K562 (cell line): ENCODE results near the gene CARD11. TPM values are rescaled to one million over a fixed set of nuclear protein-coding genes. Genes with fewer than 3 reads are reported as not detected.

Experiments
- ATAC-seq: fragments of 200-7000 bp; cut with Tn5 transposase; 3 replicates; pipeline ENCODE4 v1.9.1; 2020; ENCODE audit warnings: moderate library complexity
- BruUV-seq: library from RNA; stranded (reverse); fragments of 400-500 nt; replicated peaks from 2 replicates; lab custom pipeline; 2021; lab: Mats Ljungman, UMichigan
- CTCF ChIA-PET: fragments of 300-600 bp; formaldehyde crosslinking; extraction: SDS; loops from one replicate; lab custom pipeline; 2021; ENCODE audit warnings: low intra/inter-chr PET ratio; lab: Yijun Ruan, JAX
- POLR2A ChIA-PET: fragments of 300-600, 350-650 bp; sonication (Branson Sonifier 250); formaldehyde crosslinking; extraction: SDS; loops from one replicate; lab custom pipeline; 2021; ENCODE audit warnings: antibody characterized with exemption, inconsistent platforms; lab: Yijun Ruan, JAX
- DNase-seq, 4 experiments: peaks; one replicate each; pipeline versions ENCODE4 v3.0.0 to v3.0.0-alpha.2; 2011 to 2018; ENCODE audit warnings: low spot score in 3 of 4, mixed read lengths in 3 of 4; ENCODE audit errors: extremely low read depth in 1 of 4
- FAIRE-seq: peaks from 2 replicates; lab custom pipeline; 2011; peaks lifted over from hg19 to GRCh38; lab: Jason Lieb, UNC
- H2AFZ ChIP-seq: 2 replicates; pipeline ENCODE4 v1.6.0; 2011; ENCODE audit warnings: low read depth, low read length, control low read depth, inconsistent platforms
- H3K27ac ChIP-seq: fragments of 200-600 bp; 3 replicates; pipeline ENCODE4 v1.8.0; 2011; ENCODE audit warnings: low read depth, mild to moderate bottlenecking, control low read depth, inconsistent platforms, low read length, moderate library complexity, mixed read lengths; ENCODE audit errors: extremely low read depth
- H3K27me3 ChIP-seq, 2 experiments: fragments of 300-600 bp in 1 of 2; 2 replicates in 1 of 2; 3 replicates in 1 of 2; pipeline versions ENCODE4 v1.6.0 to v1.8.0; 2011; ENCODE audit warnings: inconsistent platforms in 2 of 2, low read length in 2 of 2, mild to moderate bottlenecking in 1 of 2, mixed read lengths in 1 of 2, moderate library complexity in 1 of 2; ENCODE audit not compliant: control insufficient read depth in 2 of 2, insufficient read depth in 2 of 2
- H3K36me3 ChIP-seq: fragments of 300-600 bp; 3 replicates; pipeline ENCODE4 v1.8.0; 2011; ENCODE audit warnings: mild to moderate bottlenecking, low read length, inconsistent platforms; ENCODE audit not compliant: control insufficient read depth, insufficient read depth
- H3K4me1 ChIP-seq, 2 experiments: fragments of 200-600 bp in 1 of 2; replicated peaks in 1 of 2; 2 replicates in 1 of 2; 3 replicates in 1 of 2; pipeline versions ENCODE4 v1.5.1 to v1.8.0; 2011; ENCODE audit warnings: inconsistent platforms in 2 of 2, low read length in 2 of 2, mild to moderate bottlenecking in 1 of 2, mixed read lengths in 1 of 2, moderate library complexity in 1 of 2; ENCODE audit not compliant: control insufficient read depth in 2 of 2, insufficient read depth in 2 of 2
- H3K4me2 ChIP-seq: 2 replicates; pipeline ENCODE4 v1.6.1; 2011; ENCODE audit warnings: low read length, control low read depth, inconsistent platforms, mixed read lengths; ENCODE audit not compliant: insufficient read depth
- H3K4me3 ChIP-seq: fragments of 200-600 bp; sonication (generic), shearing (Covaris generic); 2 replicates; pipeline ENCODE4 v1.5.1; 2016; ENCODE audit warnings: control low read depth, inconsistent platforms
- H3K79me2 ChIP-seq: fragments of 200-600 bp; 3 replicates; pipeline ENCODE4 v1.8.0; 2011; ENCODE audit warnings: low read length, inconsistent platforms; ENCODE audit not compliant: control insufficient read depth, insufficient read depth
- H3K9ac ChIP-seq, 2 experiments: 2 replicates each; pipeline versions ENCODE4 v1.6.0 to v1.6.1; 2011; ENCODE audit warnings: low read depth in 2 of 2, low read length in 2 of 2, control low read depth in 1 of 2, inconsistent platforms in 1 of 2, mild to moderate bottlenecking in 1 of 2, mixed read lengths in 1 of 2; ENCODE audit not compliant: insufficient read depth in 1 of 2
- H3K9me1 ChIP-seq: one replicate; pipeline ENCODE4 v1.6.0; 2011; ENCODE audit warnings: inconsistent platforms, mild to moderate bottlenecking, low read length, moderate library complexity; ENCODE audit not compliant: control insufficient read depth, insufficient read depth
- H3K9me3 ChIP-seq: replicated peaks from 2 replicates; pipeline ENCODE4 v1.5.1; 2011; ENCODE audit warnings: low read depth, low read length, inconsistent platforms; ENCODE audit not compliant: control insufficient read depth, insufficient read depth
- H4K20me1 ChIP-seq: replicated peaks from 2 replicates; pipeline ENCODE4 v1.6.1; 2011; ENCODE audit warnings: low read length, inconsistent platforms, mixed read lengths; ENCODE audit not compliant: control insufficient read depth, insufficient read depth
- BRD9 ChIP-seq: fragments of 450-650 bp; IDR thresholded peaks from 2 replicates; pipeline ENCODE4 v1.6.1; 2018; ENCODE audit warnings: low read depth; ENCODE audit not compliant: partially characterized antibody
- COPS2 ChIP-seq: fragments of 450-650 bp; conservative IDR thresholded peaks from 2 replicates; pipeline ENCODE4 v1.6.1; 2016; ENCODE audit warnings: mild to moderate bottlenecking, moderate library complexity
- EGR1 ChIP-seq: fragments of 450-650 bp; conservative IDR thresholded peaks from 2 replicates; pipeline ENCODE4 v1.6.1; 2017; ENCODE audit warnings: mild to moderate bottlenecking
- EHMT2 ChIP-seq: fragments of 450-650 bp; IDR thresholded peaks from 2 replicates; pipeline ENCODE4 v1.6.1; 2018; ENCODE audit warnings: antibody characterized with exemption
- LEF1 ChIP-seq: fragments of 450-650 bp; IDR thresholded peaks from 2 replicates; pipeline ENCODE4 v1.6.1; 2016; ENCODE audit warnings: mild to moderate bottlenecking
- NFE2 ChIP-seq: IDR thresholded peaks from 2 replicates; pipeline ENCODE4 v1.6.1; 2014; ENCODE audit warnings: antibody characterized with exemption, low read depth
- PHTF2 ChIP-seq: fragments of 250-450 bp; sonication (Bioruptor Pico); IDR thresholded peaks from 2 replicates; pipeline ENCODE4 v1.5.0; 2021; ENCODE audit warnings: mild to moderate bottlenecking
- WGBS: fragments of 100-300 bp; shearing (Covaris generic); methylation state at CpG from one replicate; pipeline ENCODE4 v1.1.6; 2016; ENCODE audit warnings: low coverage, mixed read lengths; ENCODE audit not compliant: insufficient coverage; ENCODE audit errors: missing lambda C conversion rate; 5-methylcytosine and 5-hydroxymethylcytosine counted together
- in situ Hi-C: fragments of 300-500 bp; cut with MboI; formaldehyde crosslinking; loops from 4 replicates; pipeline ENCODE4 v1.15.0; 2018; ENCODE audit warnings: inconsistent platforms, mixed read lengths
- intact Hi-C: fragments of 100-400 bp; cut with micrococcal nuclease; formaldehyde crosslinking; loops from 2 replicates; pipeline ENCODE4 v1.14.2; 2022
- polyA plus RNA-seq, 8 experiments: library from polyadenylated mRNA; depleted of rRNA in 4 of 8; stranded (reverse) in 5 of 8; unstranded in 3 of 8; fragments of >200 nt; fragmentation: Nextera tagmentation in 2 of 8; fragmentation: Illumina TruSeq in 1 of 8; extraction: Ambion mirVana in 2 of 8; extraction: Trizol in 1 of 8; gene quantifications; 2 replicates each; pipeline versions ENCODE4 v1.2.1 to v1.2.3, GENCODE V29; 2011 to 2014; ENCODE audit warnings: inconsistent platforms in 1 of 8, missing spikeins in 1 of 8
- total RNA-seq, 7 experiments: library from RNA; depleted of rRNA in 6 of 7; stranded (reverse); fragments of >200 nt in 6 of 7; fragmentation: Illumina TruSeq in 2 of 7; extraction: Trizol in 2 of 7; gene quantifications; 2 replicates each; pipeline versions ENCODE4 v1.2.1 to v1.2.3, GENCODE V29; 2011 to 2021; ENCODE audit warnings: low replicate concordance in 1 of 7
- TF ChIP-seq, protein P1 (sequence below): sonication (generic); formaldehyde crosslinking; IDR thresholded peaks from 2 replicates; pipeline ENCODE4 v1.8.1; 2022; ENCODE audit warnings: missing genetic modification reagents

CARD11 gene
- total and polyA plus RNA-seq, 9 of the 15 experiments (the other 6 are each of a cell fraction or from before 2014, with no cell fraction given): 0.07 to 12.8 (median 5.7) TPM

DNA sequence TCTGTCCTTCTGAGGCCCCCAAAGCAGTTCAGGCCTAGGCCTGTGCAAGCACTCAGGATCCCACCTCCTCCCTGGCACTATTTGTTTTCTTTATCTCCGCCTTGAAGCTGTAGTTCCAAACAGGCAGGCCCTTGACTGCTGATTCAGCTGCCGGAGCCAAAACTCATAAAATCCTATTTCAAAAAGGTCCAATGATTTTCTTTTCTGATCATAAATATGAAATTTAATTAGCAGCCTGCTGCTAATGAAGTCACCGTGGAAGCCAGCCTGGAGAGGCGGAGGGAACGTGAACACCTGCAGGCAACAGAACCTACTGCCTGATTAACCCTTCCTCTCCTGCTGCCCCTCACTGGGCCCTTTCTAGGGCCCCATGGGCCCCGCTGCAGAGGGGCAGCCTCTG, 60.1 kb downstream of the CARD11 start (continued):
- TF ChIP-seq PHTF2: no peak
- TF ChIP-seq, protein P1, sequence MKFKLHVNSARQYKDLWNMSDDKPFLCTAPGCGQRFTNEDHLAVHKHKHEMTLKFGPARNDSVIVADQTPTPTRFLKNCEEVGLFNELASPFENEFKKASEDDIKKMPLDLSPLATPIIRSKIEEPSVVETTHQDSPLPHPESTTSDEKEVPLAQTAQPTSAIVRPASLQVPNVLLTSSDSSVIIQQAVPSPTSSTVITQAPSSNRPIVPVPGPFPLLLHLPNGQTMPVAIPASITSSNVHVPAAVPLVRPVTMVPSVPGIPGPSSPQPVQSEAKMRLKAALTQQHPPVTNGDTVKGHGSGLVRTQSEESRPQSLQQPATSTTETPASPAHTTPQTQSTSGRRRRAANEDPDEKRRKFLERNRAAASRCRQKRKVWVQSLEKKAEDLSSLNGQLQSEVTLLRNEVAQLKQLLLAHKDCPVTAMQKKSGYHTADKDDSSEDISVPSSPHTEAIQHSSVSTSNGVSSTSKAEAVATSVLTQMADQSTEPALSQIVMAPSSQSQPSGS (CRISPR knock-in tag): no peak

DNA sequence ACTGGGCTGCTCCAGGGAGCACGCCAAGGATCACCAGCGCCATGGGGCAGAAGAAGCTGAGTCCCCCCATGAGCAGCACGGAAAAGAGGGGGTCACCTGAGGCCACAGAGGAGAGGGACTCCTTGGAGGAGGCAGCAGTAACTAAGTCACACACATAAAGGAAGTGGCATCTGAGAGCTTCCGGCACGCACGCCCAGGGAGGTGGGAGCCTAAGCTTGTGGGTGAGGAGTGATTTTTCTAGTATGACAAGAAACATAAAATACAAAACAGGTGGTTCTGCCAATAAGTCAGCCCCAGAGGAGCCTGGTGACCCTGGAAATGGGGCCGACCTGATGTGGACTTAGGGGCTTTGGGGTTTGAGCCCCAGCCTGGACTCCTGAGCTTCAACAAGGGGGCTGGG, 60.8 kb downstream of the CARD11 start:
- Histone ChIP-seq H3K27me3 (no peaks in the 10 kb centered on the region), H3K4me1 (peaks cover 0 to 16% of the 10 kb centered on the region in 2 experiments; a peak in 2 of 5 replicates), H2AFZ (no peak overlapping the region), H3K36me3 (no peaks in the 10 kb centered on the region), H3K4me2 (no peak overlapping the region), H3K9ac (no peak overlapping the region), H4K20me1 (no peaks in the 10 kb centered on the region), H3K9me1 (no peaks in the 10 kb centered on the region), H3K79me2 (no peaks in the 10 kb centered on the region), H3K4me3 (no peak overlapping the region), H3K9me3 (no peaks in the 10 kb centered on the region), H3K27ac (no peak overlapping the region)
- no peak for ATAC-seq
- BruUV-seq: no TSS peak
- intact Hi-C loops (no loop called here), in situ Hi-C loops (no loop called here)
- FAIRE-seq: no peak
- no peak for TF ChIP-seq COPS2
- TF ChIP-seq EHMT2: no peak
- no peak for TF ChIP-seq EGR1
- TF ChIP-seq NFE2: no peak
- TF ChIP-seq BRD9: no peak
- no peak for TF ChIP-seq LEF1
- 64% methylated on average over 7 of the region's 7 CpGs for WGBS
- POLR2A ChIA-PET: interaction anchor here (1.3 kb wide), 1 partner anchor 8 kb away, joined by 4 read pairs; no protein-coding TSS in a partner anchor
- no peak for DNase-seq
- CTCF ChIA-PET: no interaction called here
